Suprapubic skin (tissue), 3 donors: ENCODE data around the gene HMCN1.

ENCODE experiments used
- CTCF ChIP-seq, 2 donors: fragments of 200-600 bp in 1 of 2; fragments of 450-650 bp in 1 of 2; sonication (generic) in 1 of 2; IDR thresholded peaks; one replicate each; pipeline ENCODE4 v1.5.1; 2016 to 2019; ENCODE audit warnings: antibody characterized with exemption in 2 of 2, mild to moderate bottlenecking in 1 of 2, moderate library complexity in 1 of 2
- EP300 ChIP-seq: sonication (generic); formaldehyde crosslinking; IDR thresholded peaks from one replicate; pipeline ENCODE4 v1.6.1; 2017; ENCODE audit warnings: antibody characterized with exemption

DNA sequence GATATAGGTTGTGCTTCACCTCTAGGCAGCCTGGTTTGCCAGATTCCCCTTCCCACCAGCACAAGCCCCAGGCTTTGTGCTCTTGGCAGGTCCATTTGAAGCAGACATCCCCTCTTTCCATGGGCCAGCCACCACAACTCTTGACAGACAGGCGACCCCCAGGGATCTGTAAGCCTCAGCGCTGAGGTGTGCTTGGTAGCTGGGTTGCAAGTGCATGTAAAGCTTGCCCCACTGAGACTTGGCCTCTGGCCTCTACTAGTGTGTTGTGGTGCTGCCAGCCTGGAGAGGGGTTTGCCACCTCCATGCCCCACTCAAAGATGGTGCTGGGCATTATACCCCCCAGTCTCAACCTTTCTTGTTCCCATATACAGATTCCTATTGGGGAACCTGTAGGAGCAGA is 103.9 kb downstream of the HMCN1 start:
- TF ChIP-seq CTCF (IDR thresholded peaks at IDR 0.05) (no peak), EP300 (no peak)
